ENCODE measurements around the gene RPS19. TPM values are rescaled to one million over a fixed set of nuclear protein-coding genes. Genes with fewer than 3 reads are reported as not detected.

The RPS19 gene
- total and polyA plus RNA-seq, 10 of the 15 experiments (the other 5 are each of a cell fraction or from before 2014, with no cell fraction given) = 2,615 to 5,578 (median 4,127) TPM

- TF ChIP-seq REST (IDR thresholded peaks at IDR 0.05; ENCODE audit: low read depth, low read length) = no peak
- TF ChIP-seq TARDBP (IDR thresholded peaks at IDR 0.05; ENCODE audit: borderline replicate concordance) = no peak
- TF ChIP-seq CUX1 (IDR thresholded peaks at IDR 0.05; ENCODE audit: insufficient replicate concordance, low read depth, low read length) = no peak
- TF ChIP-seq SKIL (IDR thresholded peaks at IDR 0.05; ENCODE audit: low read depth, poor library complexity, severe bottlenecking) = no peak
- TF ChIP-seq CEBPB (IDR thresholded peaks at IDR 0.05; ENCODE audit: borderline replicate concordance in 1 of 2, low read depth in 2 of 2, low read length in 2 of 2) = no peak
- no peak for TF ChIP-seq SREBF2 (IDR thresholded peaks at IDR 0.05; ENCODE audit: low read length)
- TF ChIP-seq ZZZ3 (IDR thresholded peaks at IDR 0.05; ENCODE audit: control insufficient read depth, insufficient read length, low read depth) = no peak
- no peak for TF ChIP-seq PBX3 (IDR thresholded peaks at IDR 0.05; ENCODE audit: insufficient replicate concordance, low read depth, low read length)
- no peak for TF ChIP-seq RB1 (IDR thresholded peaks at IDR 0.05; ENCODE audit: borderline replicate concordance)
- no peak for TF ChIP-seq BHLHE40 (IDR thresholded peaks at IDR 0.05; ENCODE audit: borderline replicate concordance in 1 of 2, low read depth in 2 of 2, low read length in 1 of 2)
- TF ChIP-seq FOXK2 (IDR thresholded peaks at IDR 0.05) = no peak
Measured at GRCh38 chr19:41813911-41814310, 46.1 kb upstream of the RPS19 start (continued).

All from GM12878 (cell line).